Putamen (tissue), 1 donor: ENCODE results near the gene HSPB8.
"Not testable (repeated sequence)": the region's sequence is repeated elsewhere in the genome, so short reads cannot be mapped to it uniquely, and the experiment has no call there.

Experiments used
- DNase-seq: peaks from one replicate; pipeline ENCODE4 v3.0.0-alpha.2; 2016; ENCODE audit warnings: low spot score

HSPB8 gene

DNA sequence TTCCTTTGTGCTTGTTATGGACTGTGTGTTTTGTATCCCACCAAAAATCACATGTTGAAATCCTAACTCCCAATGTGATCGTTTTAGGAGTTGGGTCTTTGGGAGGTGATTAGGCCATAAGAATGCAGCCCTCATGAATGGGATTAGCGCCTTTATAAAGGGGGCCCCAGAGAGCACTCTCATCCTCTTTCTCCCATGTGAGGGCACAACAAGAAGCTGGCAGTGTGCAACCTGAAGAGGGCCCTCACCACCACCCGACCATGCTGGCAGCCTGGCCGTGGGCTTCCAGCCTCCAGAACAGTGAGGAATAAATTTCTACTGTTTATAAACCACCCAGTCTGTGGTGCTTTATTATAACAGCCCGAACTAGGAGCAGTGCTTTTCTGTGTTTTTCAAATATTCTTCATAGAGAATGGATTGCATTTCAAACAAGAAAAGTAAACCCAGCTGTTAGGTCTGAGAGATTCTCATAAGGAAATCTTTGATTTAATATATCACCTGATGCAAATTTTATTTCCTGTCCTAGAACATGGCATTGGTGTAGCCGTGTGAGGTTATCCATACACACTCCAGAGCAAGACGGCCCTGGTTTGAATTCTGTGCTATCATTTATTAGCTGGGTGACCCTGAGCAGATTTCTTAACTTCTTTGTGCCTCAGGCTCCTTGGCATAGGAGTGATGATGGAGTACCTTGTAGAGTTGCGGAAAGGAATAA lies 27.8 kb downstream of the HSPB8 start:
- DNase-seq: no peak

DNA sequence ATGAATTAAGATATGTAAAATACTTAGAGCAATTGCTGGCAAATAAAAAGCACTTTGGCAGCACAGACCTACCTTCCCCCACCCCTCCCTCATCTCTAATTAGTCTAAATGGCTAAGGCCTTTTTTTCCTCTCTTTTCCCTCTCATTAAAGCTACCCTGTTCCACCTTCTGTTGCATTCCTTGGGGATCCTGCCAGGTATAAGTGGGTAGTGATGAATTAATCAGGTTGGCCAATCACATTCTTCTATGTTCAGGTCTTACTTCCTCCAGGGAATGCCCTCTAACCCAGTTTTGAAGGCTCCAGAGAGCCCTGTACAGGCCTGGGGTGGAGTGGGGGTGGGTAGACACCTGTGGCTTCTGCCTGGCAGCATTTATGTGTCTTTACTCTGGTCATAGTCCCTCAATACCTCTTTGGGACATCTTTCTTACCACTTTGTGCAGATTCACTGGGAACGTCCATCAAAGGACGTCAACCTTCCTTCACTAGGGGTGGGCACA lies 28.4 kb downstream of the HSPB8 start:
- DNase-seq: no peak

DNA sequence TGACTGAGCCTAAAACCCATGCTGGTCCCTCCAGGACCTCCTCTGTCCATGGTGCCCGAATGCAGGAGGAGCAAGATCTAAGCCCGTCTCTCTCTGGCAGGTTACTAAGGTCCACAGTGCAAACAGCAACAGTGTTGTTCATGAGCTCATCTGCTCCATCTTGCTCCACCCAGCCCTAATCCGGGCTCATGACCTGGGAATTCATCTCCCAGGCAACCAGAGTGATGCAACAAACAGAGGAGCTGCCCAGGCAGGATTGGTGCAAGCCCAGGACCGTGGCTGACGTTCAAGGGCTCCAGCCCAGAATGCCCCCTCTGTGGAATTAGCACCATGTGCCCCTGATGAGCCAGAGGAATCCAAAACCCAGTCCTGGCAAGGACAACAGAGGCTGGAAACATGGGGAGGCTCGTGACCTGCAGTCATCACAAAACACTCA lies 29.9 kb downstream of the HSPB8 start:
- DNase-seq: peak; percentile 63

DNA sequence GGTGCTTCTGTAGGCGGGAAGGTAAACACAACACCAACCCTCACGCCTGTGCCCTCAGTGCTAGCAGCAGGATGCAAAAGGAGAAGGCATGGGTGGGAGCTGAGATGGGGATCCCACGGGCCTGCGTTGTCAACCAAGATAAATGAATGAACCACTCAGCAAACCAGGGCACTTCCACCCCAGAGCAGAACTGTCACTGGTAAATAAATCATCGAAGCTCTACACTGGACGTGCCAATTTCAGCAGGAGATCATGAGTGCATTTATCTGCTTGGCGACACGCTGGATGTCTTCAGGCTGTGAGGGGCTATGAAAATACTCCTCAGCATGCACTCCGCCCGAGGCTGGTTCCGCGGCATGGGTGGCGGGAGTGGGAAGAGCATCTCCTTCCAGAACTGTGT lies 33.2 kb downstream of the HSPB8 start:
- no peak for DNase-seq

DNA sequence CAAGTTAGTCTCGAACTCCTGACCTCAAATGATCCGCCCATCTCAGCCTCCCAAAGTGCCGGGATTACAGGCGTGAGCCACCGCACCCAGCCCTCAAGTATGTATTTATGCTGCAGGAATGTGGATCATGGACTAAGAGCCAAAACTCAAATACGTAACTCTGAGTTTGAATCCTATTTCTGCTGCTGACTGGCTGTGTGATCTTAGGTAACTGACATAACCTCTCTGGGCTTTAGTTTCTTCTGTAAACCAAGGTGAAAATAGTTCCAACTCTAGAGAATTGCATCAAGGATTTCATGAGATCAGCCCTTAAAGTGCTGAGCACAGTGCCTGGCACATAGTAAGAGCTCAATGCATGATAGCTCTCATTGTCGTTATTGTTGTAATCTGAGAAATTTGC lies 37.4 kb downstream of the HSPB8 start:
- DNase-seq: no peak

DNA sequence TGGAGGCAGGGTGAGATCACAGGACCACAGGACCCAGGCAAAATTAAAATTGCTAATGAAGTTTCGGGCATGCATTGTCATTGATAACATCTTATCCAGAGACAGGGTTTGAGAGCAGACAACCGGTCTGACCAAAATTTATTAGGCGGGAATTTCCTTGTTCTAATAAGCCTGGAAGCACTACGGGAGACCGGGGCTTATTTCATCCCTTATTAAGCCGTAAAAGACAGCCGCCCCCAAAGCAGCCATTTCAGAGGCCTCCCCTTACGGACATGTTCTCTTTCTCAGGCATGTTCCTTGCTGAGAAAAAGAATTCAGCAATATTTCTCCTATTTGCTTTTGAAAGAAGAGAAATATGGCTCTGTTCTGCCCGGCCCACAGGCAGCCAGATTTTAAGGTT lies 40.1 kb downstream of the HSPB8 start:
- DNase-seq: not testable (repeated sequence)

DNA sequence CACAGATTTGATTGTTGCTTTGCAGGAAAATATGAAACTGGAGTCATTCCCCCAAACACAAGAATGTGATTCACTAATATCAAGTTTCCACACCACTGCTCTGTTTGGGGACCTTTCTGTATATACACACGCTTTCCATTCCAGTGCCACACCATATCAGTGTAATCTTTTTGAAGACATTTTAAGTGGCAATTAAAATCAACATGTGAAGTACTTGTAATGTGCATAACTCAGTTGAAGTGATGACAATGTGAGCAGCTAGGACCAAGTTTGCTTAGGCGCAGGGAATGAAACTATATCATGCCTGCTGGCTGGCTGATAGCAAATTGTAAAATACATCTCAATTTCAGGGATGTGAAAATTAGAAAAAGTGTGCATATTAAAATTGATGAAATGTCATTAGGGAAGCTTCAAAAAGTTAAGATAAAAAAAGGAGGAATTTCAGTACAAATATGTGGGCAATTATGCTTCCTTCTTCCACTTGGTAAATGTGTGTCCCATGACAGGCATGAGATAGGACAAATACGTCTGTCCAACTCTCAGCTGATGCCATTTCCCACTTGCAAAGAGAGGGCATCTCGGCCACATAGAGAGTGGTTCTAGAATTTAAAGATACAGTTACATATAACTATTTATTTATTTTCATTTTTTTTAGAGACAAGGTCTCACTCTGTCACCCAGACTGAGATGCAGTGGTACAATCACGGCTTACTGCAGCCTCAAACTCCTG lies 43.7 kb downstream of the HSPB8 start:
- DNase-seq: no peak

DNA sequence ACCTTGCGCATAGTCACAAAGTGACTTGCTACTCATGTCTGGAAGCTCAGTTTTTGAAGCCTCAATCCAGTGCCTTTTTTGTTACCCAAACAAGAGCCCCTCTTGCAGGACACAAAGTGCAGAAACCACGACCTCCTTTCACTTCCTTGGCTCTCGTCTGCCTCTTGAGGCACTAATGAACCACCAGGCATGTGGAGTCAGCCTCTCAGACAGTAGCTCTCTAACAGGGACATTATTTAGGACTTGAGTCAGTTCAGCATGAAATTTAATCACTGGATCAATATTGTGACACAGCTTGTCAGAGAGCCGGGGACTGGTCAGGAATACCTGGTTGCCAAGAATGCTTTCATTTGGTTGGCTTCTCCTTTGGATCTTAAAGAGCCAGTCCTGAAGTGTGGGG lies 46.7 kb downstream of the HSPB8 start:
- no peak for DNase-seq

DNA sequence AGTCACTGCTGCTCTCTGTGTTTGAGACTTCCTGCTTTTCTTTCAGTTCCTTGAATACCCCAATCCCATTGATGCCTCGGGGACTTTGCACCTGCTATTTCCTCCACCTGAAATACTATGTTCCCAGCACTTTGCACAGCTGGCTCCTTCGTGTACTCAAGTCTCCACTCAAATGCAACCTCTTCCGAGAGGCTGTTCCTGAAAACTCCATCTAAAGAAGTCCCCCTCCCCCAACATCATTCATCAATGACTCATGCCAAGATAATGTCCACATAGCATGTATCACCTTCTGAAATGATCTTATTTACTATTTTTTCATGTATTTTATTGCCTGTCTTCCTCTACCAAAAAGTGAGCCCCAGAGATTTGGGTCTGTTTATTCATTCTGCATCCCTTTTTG lies 48.6 kb downstream of the HSPB8 start:
- DNase-seq: no peak

DNA sequence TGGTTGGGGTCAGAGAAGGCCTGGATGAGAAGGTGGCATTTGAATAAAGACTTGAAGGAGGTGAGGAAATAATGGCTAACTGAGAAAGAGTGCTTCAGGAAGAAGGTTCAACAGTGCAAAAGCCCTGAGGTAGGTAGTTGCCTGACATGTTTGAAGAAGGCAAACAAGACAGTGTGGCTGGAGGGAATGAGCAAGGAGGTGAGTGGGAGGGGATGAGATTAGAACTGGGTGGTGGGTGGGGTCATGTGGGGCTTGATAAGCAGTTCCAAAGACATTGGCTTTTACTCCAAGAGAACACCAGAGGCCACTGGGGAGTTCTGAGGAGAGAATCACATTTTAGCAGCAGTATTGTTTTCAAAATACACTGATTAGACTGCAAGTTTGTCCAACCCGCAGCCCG lies 50.5 kb downstream of the HSPB8 start:
- no peak for DNase-seq

DNA sequence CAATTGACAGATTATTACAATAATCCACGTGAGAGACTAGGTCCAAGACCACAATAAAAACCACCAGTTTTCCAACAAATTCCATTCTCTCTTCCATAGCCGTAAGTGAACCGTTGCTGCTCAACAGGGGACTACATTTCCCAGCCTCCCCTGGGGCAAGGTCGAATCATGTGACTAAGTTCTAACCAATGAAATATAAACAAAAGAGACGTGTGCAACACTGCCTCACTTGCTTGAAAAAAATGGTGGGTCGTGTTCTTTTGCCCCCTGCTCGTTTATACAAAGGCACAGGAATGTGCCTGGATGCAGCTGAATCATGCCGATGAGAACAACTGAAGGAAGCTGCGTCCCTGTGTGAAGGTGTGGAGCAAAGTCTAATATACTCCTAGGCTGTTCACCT lies 51.1 kb downstream of the HSPB8 start:
- DNase-seq: peak; percentile 42

DNA sequence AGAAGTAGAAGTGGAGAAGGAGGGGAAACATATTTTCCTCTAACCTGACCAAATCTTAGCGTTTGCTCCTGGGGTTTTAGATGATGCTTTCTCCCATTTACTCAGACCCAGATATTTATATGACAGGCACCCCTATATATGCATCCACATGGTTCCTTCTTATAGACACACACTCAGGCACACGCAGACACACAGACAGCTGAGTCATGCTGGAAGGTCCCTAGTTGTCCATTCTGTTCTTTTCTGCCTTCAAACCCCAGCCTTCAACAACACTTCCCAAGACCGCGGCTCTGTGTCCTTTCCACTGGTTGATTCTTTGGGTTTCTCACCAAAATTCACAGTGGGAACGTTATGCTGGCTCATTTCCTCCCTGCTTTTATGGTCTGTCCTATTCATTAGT lies 52.1 kb downstream of the HSPB8 start:
- DNase-seq: no peak

DNA sequence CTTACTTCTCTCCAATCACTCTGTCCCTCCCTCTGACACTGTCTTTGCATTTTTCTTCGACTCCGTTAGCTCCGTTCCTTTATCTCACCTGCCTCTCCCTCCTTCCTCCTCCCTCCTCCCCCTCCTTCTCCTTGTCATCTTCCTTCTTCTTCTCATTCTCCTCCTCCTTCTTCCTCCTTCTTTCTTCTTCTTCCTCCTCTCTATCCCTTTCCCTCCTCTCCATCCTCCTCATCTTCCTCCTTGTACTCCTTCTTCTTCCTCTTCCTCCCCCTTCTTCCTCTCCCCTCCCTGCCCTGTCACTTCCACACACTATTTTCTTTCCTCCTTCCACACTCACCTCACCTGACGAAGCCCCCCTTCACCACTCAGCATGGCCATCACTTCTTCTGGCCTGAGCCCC lies 53.0 kb downstream of the HSPB8 start:
- DNase-seq: no peak

DNA sequence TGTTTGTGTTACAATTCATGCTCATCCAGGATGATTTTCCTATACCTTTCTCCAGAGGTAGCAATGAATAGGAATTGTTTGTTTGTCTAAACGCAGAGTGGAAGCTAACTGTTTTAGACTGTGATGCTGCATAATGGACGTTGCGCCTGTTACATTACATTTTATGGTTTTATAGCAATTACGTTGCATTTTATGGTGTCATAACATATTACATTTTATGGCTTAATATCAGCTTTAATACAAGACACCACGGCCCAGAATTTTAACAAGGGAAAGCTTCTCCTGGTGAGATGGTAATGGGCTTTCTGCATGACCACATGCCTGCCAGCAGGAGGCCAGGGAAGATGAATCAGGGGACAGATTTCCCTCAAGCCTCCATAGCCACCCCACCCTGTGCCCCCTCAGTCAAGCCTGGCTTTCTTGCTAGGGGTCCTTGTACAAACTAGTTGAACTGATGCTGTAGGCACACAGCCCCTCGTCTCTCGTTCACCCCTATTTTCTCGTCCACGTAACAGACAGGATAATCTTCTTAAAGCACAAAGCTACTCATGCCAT lies 56.5 kb downstream of the HSPB8 start:
- no peak for DNase-seq

DNA sequence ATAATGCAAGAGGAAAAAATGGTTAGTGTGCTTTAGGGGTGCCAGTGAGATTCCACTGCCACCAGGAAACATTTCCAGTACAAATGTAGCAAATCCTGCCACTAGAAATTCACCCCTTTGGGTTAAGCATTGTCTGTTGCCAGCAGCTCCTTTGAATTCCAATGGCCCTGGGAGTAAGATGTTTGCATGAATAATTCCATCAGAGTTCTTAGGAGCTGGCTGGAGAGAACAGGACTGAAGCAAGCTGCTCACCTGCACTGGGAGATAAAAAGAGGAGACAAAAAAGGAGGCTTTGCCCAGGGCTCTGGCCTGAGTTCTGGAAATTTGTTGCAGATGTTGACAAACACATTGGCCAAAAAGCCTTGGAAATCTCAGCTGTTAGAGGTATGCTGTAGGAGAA lies 57.6 kb downstream of the HSPB8 start:
- DNase-seq: no peak

DNA sequence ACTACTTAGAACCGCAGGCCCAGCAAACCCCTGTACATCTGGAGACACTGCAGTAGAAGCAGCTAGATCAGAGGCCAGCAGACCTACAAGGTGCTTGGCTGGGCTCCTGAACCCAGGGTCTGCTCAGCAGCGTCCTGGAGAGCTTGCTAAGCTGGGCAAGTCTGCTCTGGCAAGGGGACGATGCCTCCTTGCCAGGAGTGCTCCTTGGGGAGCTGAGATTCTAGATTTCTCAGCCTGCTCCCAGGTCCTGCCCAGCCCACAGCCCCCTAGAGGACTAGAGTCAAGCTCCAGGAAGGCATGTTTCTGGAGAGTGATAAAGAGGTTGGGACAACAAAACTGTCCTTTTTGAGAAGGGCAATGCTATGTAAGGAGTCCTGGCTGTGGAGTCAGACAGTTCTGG lies 60.3 kb downstream of the HSPB8 start:
- DNase-seq: no peak

DNA sequence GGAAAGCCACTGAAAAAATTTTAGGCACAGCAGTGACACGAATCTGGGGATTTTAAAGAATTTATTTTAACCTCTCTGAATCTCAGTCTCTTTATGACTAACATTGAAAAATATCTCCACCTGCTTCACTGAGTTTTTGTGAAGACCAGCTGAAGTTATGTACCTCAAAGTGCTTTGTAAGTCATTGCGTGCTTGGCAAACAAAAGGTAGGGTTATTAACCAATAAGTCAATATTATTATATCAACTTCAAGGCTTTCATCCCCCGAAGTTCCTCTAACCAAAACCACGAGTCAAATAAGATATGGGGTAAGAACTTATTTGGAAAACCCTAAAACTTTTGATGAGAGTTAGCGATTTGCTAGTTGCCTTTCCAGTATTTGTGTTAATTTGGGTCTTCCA lies 62.3 kb downstream of the HSPB8 start:
- DNase-seq: no peak

DNA sequence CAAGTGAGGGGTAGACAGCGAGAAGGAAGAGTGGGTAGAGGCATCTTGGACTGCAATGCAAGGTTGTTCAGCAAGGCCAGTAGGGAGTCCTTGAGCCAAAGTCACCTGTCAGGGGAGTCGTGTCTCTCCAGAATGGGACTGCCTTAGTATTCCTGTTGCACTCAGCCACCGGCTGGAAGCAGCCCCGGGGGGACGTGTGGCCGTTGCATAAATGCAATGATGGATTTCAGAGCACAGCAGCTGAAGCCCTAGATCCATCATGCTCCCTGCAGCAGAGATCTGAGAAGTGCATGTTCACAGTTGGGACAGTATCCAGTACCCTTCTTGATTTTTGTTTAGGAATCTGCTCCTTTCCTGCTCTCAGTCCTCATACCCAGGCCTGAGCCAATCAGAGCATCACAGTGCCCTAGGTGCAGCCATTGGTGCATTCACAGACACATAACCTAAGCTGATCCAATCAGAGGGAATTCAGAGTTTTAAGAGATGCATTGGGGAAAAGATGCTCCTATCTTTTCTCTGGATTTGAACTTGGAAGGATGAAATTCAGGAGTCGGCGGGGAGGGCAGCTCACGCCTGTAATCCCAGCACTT lies 62.9 kb downstream of the HSPB8 start:
- DNase-seq: no peak
